Neural progenitor cell (in vitro differentiated cells): ENCODE data around the gene SPRED2. TPM values are rescaled to one million over a fixed set of nuclear protein-coding genes. Genes with fewer than 3 reads are reported as not detected.

Experiments
- DNase-seq: peaks from one replicate; pipeline ENCODE4 v3.0.0-alpha.2; 2016; ENCODE audit warnings: low spot score
- H2AFZ ChIP-seq: fragments of 200-600 bp; sonication (generic); replicated peaks from 2 replicates; pipeline ENCODE4 v1.6.1; 2016; ENCODE audit warnings: antibody characterized with exemption
- H3F3A ChIP-seq: fragments of 200-600 bp; sonication (generic); 2 replicates; pipeline ENCODE4 v1.6.1; 2016; ENCODE audit warnings: antibody characterized with exemption, low read depth
- H3K27ac ChIP-seq: fragments of 200-600 bp; sonication (generic); 2 replicates; pipeline ENCODE4 v1.5.1; 2016; ENCODE audit warnings: mild to moderate bottlenecking
- H3K27me3 ChIP-seq: fragments of 200-600 bp; sonication (generic); 2 replicates; pipeline ENCODE4 v1.6.1; 2016; ENCODE audit warnings: mild to moderate bottlenecking, moderate library complexity
- H3K36me3 ChIP-seq: fragments of 200-600 bp; sonication (generic); 2 replicates; pipeline ENCODE4 v1.5.1; 2016
- H3K4me1 ChIP-seq: fragments of 200-600 bp; sonication (generic); 2 replicates; pipeline ENCODE4 v1.6.1; 2016; ENCODE audit warnings: mixed run types
- H3K4me2 ChIP-seq: fragments of 200-600 bp; sonication (generic); 2 replicates; pipeline ENCODE4 v1.6.1; 2016
- H3K4me3 ChIP-seq: fragments of 200-600 bp; sonication (generic); 2 replicates; pipeline ENCODE4 v1.5.1; 2016
- H3K79me2 ChIP-seq: fragments of 200-600 bp; sonication (generic); 2 replicates; pipeline ENCODE4 v1.6.1; 2016; ENCODE audit warnings: low read depth
- H3K9ac ChIP-seq: fragments of 200-600 bp; sonication (generic); 2 replicates; pipeline ENCODE4 v1.6.1; 2016
- H3K9me3 ChIP-seq: fragments of 200-600 bp; sonication (generic); 2 replicates; pipeline ENCODE4 v1.5.1; 2016; ENCODE audit warnings: low read depth
- H4K20me1 ChIP-seq: fragments of 200-600 bp; sonication (generic); 2 replicates; pipeline ENCODE4 v1.6.1; 2016; ENCODE audit warnings: low read depth
- H3K27ac Mint-ChIP-seq: 3 replicates; pipeline ENCODE4 v1.8.0; 2021; ENCODE audit warnings: mixed read lengths
- H3K27me3 Mint-ChIP-seq: 2 replicates; pipeline ENCODE4 v1.8.0; 2022; ENCODE audit warnings: low read depth, mild to moderate bottlenecking, inconsistent platforms, moderate library complexity, mixed read lengths; ENCODE audit not compliant: insufficient read depth
- H3K36me3 Mint-ChIP-seq: 3 replicates; pipeline ENCODE4 v1.8.0; 2021; ENCODE audit warnings: mixed read lengths
- H3K4me1 Mint-ChIP-seq: 3 replicates; pipeline ENCODE4 v1.8.0; 2021; ENCODE audit warnings: mixed read lengths
- H3K4me3 Mint-ChIP-seq: 3 replicates; pipeline ENCODE4 v1.8.0; 2021; ENCODE audit warnings: mild to moderate bottlenecking, moderate library complexity, mixed read lengths
- H3K9me3 Mint-ChIP-seq: 3 replicates; pipeline ENCODE4 v1.8.0; 2020; ENCODE audit warnings: mixed read lengths
- EZH2 ChIP-seq: fragments of 200-600 bp; sonication (generic); IDR thresholded peaks from 2 replicates; pipeline ENCODE4 v1.6.1; 2017; ENCODE audit warnings: antibody characterized with exemption, mild to moderate bottlenecking, moderate library complexity
- EZH2phosphoT487 ChIP-seq: fragments of 200-600 bp; sonication (generic); IDR thresholded peaks from 2 replicates; pipeline ENCODE4 v1.6.1; 2017; ENCODE audit warnings: antibody characterized with exemption
- total RNA-seq: library from RNA; depleted of rRNA; stranded (reverse); fragments of >200 nt; gene quantifications from 2 replicates; pipeline ENCODE4 v1.2.3, GENCODE V29; 2015; ENCODE audit warnings: low replicate concordance
- TF ChIP-seq, protein P1 (sequence below): fragments of 200-600 bp; sonication (generic); IDR thresholded peaks from 2 replicates; pipeline ENCODE4 v1.5.1; 2017; ENCODE audit warnings: antibody characterized with exemption, mild to moderate bottlenecking

SPRED2 gene
- total RNA-seq, 1 donor from 2014 or later, result 11.6 TPM

GRCh38 chr2:65265671-65266045 lies 166.7 kb downstream of the SPRED2 start:
- H3F3A ChIP-seq, result peaks cover 6% of the 10 kb centered on the region
- no peak for DNase-seq
- H3K36me3 ChIP-seq, result no peaks in the 10 kb centered on the region
- TF ChIP-seq, protein P1, sequence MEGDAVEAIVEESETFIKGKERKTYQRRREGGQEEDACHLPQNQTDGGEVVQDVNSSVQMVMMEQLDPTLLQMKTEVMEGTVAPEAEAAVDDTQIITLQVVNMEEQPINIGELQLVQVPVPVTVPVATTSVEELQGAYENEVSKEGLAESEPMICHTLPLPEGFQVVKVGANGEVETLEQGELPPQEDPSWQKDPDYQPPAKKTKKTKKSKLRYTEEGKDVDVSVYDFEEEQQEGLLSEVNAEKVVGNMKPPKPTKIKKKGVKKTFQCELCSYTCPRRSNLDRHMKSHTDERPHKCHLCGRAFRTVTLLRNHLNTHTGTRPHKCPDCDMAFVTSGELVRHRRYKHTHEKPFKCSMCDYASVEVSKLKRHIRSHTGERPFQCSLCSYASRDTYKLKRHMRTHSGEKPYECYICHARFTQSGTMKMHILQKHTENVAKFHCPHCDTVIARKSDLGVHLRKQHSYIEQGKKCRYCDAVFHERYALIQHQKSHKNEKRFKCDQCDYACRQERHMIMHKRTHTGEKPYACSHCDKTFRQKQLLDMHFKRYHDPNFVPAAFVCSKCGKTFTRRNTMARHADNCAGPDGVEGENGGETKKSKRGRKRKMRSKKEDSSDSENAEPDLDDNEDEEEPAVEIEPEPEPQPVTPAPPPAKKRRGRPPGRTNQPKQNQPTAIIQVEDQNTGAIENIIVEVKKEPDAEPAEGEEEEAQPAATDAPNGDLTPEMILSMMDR, result no peak
- TF ChIP-seq EZH2phosphoT487 (no peak), EZH2 (no peak)
- peaks cover 45% of the 10 kb centered on the region for H4K20me1 ChIP-seq
- H3K27me3 Mint-ChIP-seq, result peaks cover 3% of the 10 kb centered on the region
- peaks cover 6% of the 10 kb centered on the region for H3K36me3 Mint-ChIP-seq
- no peak overlapping the region for H2AFZ ChIP-seq
- H3K27me3 ChIP-seq, result no peaks in the 10 kb centered on the region
- H3K27ac ChIP-seq, result no peak overlapping the region
- H3K9me3 ChIP-seq, result no peaks in the 10 kb centered on the region
- H3K4me3 Mint-ChIP-seq, result no peak overlapping the region
- no peak overlapping the region for H3K9ac ChIP-seq
- H3K27ac Mint-ChIP-seq, result no peak overlapping the region
- H3K4me3 ChIP-seq, result no peak overlapping the region
- peaks cover 21% of the 10 kb centered on the region for H3K4me1 Mint-ChIP-seq
- no peaks in the 10 kb centered on the region for H3K9me3 Mint-ChIP-seq
- H3K4me2 ChIP-seq, result no peak overlapping the region
- H3K79me2 ChIP-seq, result peaks cover 5% of the 10 kb centered on the region
- H3K4me1 ChIP-seq, result peaks cover 7% of the 10 kb centered on the region

- peak; percentile 66 for DNase-seq
- no peaks in the 10 kb centered on the region for H3K36me3 ChIP-seq
- H3K4me1 ChIP-seq, result peaks cover 7% of the 10 kb centered on the region
- H3F3A ChIP-seq, result peaks cover 6% of the 10 kb centered on the region
- no peak overlapping the region for H3K27ac Mint-ChIP-seq
- H3K4me1 Mint-ChIP-seq, result peaks cover 17% of the 10 kb centered on the region
- no peaks in the 10 kb centered on the region for H3K9me3 Mint-ChIP-seq
- no peak overlapping the region for H3K4me2 ChIP-seq
- no peak overlapping the region for H3K4me3 Mint-ChIP-seq
- peaks cover 5% of the 10 kb centered on the region for H3K79me2 ChIP-seq
- H4K20me1 ChIP-seq, result peaks cover 45% of the 10 kb centered on the region
- no peak overlapping the region for H3K27ac ChIP-seq
- H2AFZ ChIP-seq, result no peak overlapping the region
- H3K9me3 ChIP-seq, result no peaks in the 10 kb centered on the region
- H3K9ac ChIP-seq, result no peak overlapping the region
- H3K27me3 ChIP-seq, result no peaks in the 10 kb centered on the region
- H3K36me3 Mint-ChIP-seq, result peaks cover 6% of the 10 kb centered on the region
- no peak overlapping the region for H3K4me3 ChIP-seq
- H3K27me3 Mint-ChIP-seq, result peaks cover 3% of the 10 kb centered on the region
- TF ChIP-seq EZH2, result no peak
- TF ChIP-seq, protein P1, result peak; percentile 86
Observed at GRCh38 chr2:65264821-65265670, 167.4 kb downstream of the SPRED2 start.

DNA sequence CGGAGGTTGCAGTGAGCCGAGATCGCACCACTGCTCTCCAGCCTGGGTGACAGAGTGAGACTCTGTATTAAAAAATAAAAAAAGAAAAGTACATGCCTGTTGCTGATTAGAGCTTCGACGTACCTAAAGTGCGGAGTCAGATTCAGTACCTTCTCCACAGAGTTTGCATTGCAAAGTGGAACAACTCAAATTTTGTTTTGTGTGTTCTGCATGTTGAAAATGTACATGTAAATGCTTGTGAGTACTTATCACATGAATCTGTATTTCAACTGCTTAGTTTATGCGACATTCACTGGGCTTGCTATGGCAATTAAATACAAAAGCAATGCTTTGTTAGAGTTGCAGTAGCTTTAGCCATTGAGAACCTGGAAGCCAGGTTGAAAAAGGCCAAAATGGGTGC lies 168.4 kb downstream of the SPRED2 start:
- H4K20me1 ChIP-seq, result peaks cover 48% of the 10 kb centered on the region

More for the DNA sequence above, 168.4 kb downstream of the SPRED2 start:
- Histone ChIP-seq H3K79me2 (peaks cover 5% of the 10 kb centered on the region), H3K9ac (no peak overlapping the region), H3K9me3 (no peaks in the 10 kb centered on the region), H3K4me3 (no peak overlapping the region), H3K27ac (no peak overlapping the region), H3K4me1 (peaks cover 5% of the 10 kb centered on the region), H3K36me3 (no peaks in the 10 kb centered on the region), H3K4me2 (no peak overlapping the region), H2AFZ (no peak overlapping the region), H3K27me3 (no peaks in the 10 kb centered on the region), H3F3A (peaks cover 6% of the 10 kb centered on the region)
- Mint-ChIP-seq H3K36me3 (peaks cover 6% of the 10 kb centered on the region), H3K9me3 (no peaks in the 10 kb centered on the region), H3K4me1 (peaks cover 11% of the 10 kb centered on the region), H3K27me3 (peaks cover 3% of the 10 kb centered on the region), H3K27ac (no peak overlapping the region), H3K4me3 (no peak overlapping the region)
- no peak for DNase-seq
- TF ChIP-seq EZH2 (no peak), EZH2phosphoT487 (no peak)
- TF ChIP-seq, protein P1, result no peak
